Activated CD8-positive, alpha-beta T cell treated with anti-CD3 and anti-CD28 coated beads for 36 hours (primary cell): ENCODE data around the gene YEATS2. TPM values are rescaled to one million over a fixed set of nuclear protein-coding genes. Genes with fewer than 3 reads are reported as not detected.

ENCODE experiments used
- ATAC-seq: fragments of 200-7000 bp; cut with Tn5 transposase; one replicate; pipeline ENCODE4 v1.10.0; 2021; ENCODE audit warnings: mild to moderate bottlenecking, moderate library complexity
- CTCF ChIA-PET: fragments of 350-600 bp; sonication (Branson Sonifier 250); formaldehyde crosslinking; loops from one replicate; lab custom pipeline; 2021; ENCODE audit warnings: antibody characterized with exemption; lab: Charles Lee
- POLR2A ChIA-PET: fragments of 350-600 bp; sonication (Branson Sonifier 250); formaldehyde crosslinking; loops from one replicate; lab custom pipeline; 2021; ENCODE audit warnings: antibody characterized with exemption; lab: Charles Lee
- DNase-seq: peaks from one replicate; pipeline ENCODE4 v3.0.0-alpha.2; 2020
- H3K27ac Mint-ChIP-seq: one replicate; pipeline ENCODE4 v1.8.0; 2021; ENCODE audit warnings: mild to moderate bottlenecking, mixed read lengths
- H3K27me3 Mint-ChIP-seq: one replicate; pipeline ENCODE4 v1.8.0; 2021; ENCODE audit warnings: mixed read lengths
- H3K36me3 Mint-ChIP-seq: one replicate; pipeline ENCODE4 v1.8.0; 2021; ENCODE audit warnings: low read depth, mixed read lengths
- H3K4me1 Mint-ChIP-seq: one replicate; pipeline ENCODE4 v1.8.0; 2021; ENCODE audit warnings: low read depth, mixed read lengths
- H3K4me3 Mint-ChIP-seq: one replicate; pipeline ENCODE4 v1.8.0; 2021; ENCODE audit warnings: mild to moderate bottlenecking, moderate library complexity, mixed read lengths
- H3K9me3 Mint-ChIP-seq: one replicate; pipeline ENCODE4 v1.8.0; 2021; ENCODE audit warnings: mixed read lengths
- intact Hi-C: fragments of 100-400 bp; cut with micrococcal nuclease; formaldehyde crosslinking; loops from one replicate; pipeline ENCODE4 v1.10.0; 2022
- total RNA-seq, 2 experiments: library from RNA; stranded (reverse); gene quantifications; one replicate each; pipeline ENCODE4 v1.2.3, GENCODE V29; 2021
- TF ChIP-seq, protein P1 (sequence below): fragments of 200-600 bp; IDR thresholded peaks from one replicate; pipeline ENCODE4 v1.8.0; 2022; ENCODE audit warnings: antibody characterized with exemption, mild to moderate bottlenecking

Gene YEATS2
- total RNA-seq, 2 experiments from 2014 or later, result 65.0 to 67.7 TPM

DNA sequence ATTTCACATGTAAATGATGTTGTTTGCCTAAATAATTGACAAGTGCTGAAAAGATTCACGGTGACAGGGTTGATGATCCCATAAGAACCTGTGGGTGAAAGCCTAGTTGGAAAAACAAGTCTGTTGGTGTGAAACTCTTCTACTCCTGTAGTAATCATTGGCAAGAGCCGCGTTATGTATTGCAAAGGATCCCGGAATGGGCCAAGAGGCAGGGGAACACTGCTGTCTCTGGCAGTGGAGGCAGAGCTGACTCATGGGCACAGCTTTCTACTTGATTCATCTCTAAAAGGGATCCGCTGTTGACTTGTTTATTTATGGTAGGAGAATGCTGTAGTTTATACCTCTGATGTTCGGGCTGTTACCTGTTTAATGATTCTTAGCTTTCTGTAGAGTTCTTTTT lies 64.7 kb downstream of the YEATS2 start:
- H3K27ac Mint-ChIP-seq, result no peak overlapping the region
- no peaks in the 10 kb centered on the region for H3K9me3 Mint-ChIP-seq
- TF ChIP-seq, protein P1, sequence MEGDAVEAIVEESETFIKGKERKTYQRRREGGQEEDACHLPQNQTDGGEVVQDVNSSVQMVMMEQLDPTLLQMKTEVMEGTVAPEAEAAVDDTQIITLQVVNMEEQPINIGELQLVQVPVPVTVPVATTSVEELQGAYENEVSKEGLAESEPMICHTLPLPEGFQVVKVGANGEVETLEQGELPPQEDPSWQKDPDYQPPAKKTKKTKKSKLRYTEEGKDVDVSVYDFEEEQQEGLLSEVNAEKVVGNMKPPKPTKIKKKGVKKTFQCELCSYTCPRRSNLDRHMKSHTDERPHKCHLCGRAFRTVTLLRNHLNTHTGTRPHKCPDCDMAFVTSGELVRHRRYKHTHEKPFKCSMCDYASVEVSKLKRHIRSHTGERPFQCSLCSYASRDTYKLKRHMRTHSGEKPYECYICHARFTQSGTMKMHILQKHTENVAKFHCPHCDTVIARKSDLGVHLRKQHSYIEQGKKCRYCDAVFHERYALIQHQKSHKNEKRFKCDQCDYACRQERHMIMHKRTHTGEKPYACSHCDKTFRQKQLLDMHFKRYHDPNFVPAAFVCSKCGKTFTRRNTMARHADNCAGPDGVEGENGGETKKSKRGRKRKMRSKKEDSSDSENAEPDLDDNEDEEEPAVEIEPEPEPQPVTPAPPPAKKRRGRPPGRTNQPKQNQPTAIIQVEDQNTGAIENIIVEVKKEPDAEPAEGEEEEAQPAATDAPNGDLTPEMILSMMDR, result no peak
- H3K27me3 Mint-ChIP-seq, result no peaks in the 10 kb centered on the region
- ATAC-seq (no peak), DNase-seq (no peak)
- ChIA-PET POLR2A (no interaction called here), CTCF (interaction anchor here (1.3 kb wide), 1 partner anchor 123 kb away, joined by 3 read pairs; no protein-coding TSS in a partner anchor)
- H3K4me3 Mint-ChIP-seq, result no peak overlapping the region
- intact Hi-C loops, result no loop called here
- H3K4me1 Mint-ChIP-seq, result peaks cover 9% of the 10 kb centered on the region
- H3K36me3 Mint-ChIP-seq, result peaks cover 35% of the 10 kb centered on the region

DNA sequence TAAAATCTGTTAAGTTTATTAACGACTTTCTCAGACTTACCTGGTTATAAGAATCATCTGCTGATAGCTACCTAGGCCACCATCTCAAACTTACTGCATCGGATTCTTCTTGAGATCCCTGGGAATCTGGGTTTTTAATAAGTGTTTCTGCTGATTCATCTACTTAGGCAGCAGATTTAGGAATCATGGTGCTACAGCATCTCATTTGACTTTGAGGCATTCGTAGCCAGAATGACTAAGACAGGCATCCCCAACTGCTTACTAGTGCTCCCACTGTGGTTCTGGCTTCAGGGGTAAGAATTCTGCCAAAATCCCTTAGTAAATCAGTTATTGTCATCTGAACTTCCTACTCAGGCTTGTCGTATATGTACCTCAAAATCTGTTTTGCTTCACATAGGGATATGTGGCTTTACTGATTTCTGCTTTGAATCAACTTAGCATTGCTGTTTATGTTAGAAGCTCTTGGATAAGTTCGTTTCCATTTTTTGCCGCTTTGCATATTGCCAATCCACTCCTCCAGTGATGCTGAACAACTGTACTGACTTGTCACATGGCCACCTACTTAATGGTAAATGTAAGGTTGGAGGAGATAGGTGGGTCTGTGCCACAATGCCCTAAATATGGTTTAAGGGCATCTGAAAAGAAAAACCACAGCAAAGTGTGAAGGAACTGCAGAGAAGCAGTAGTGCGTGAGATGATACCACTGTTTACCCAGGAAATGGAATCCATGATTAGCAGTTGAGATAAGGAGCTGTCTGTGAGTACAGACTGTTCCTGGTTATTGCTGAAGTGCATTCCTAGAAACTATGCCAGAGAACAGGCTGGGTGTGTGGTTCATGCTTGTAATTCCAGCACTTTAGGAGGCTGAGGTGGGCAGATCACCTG lies 67.5 kb downstream of the YEATS2 start:
- POLR2A ChIA-PET, result interaction anchor here (0.9 kb wide), 1 partner anchor 13 kb away, joined by 4 read pairs; no protein-coding TSS in a partner anchor
- no peak overlapping the region for H3K27ac Mint-ChIP-seq

DNA sequence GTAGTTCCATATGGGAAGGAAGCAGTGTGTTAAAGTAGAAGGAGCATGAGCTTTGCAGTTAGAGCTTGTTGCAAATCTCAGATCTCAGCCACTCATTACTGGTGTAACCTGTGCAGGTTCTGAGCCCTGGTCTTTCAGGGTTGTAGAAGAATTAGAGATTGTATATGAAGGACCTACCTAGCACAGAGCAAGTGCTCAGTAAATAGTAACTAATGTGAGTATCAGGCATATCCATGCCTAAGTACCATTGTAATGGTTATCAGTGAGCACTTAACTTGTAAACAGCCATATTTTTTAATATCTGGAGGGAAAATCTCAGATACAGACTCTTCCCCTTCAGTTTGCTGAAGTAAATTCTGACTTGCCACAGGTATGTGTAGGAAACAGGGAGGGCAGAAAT lies 68.5 kb downstream of the YEATS2 start:
- no peaks in the 10 kb centered on the region for H3K9me3 Mint-ChIP-seq
- ChIA-PET CTCF (interaction anchor here (0.5 to 2.9 kb wide), 9 partner anchors 9 to 311 kb away, joined by 3 to 19 read pairs (median 4); no protein-coding TSS in a partner anchor), POLR2A (interaction anchor here (1.3 kb wide), 1 partner anchor 181 kb away, joined by 3 read pairs; no protein-coding TSS in a partner anchor)
- DNase-seq (no peak), ATAC-seq (no peak)
- peaks cover 30% of the 10 kb centered on the region for H3K36me3 Mint-ChIP-seq
- H3K27ac Mint-ChIP-seq, result peak overlapping the region; percentile 56
- no peaks in the 10 kb centered on the region for H3K27me3 Mint-ChIP-seq
- H3K4me3 Mint-ChIP-seq, result no peak overlapping the region
- TF ChIP-seq, protein P1, result no peak
- intact Hi-C loops, result no loop called here
- peaks cover 9% of the 10 kb centered on the region for H3K4me1 Mint-ChIP-seq

More for the DNA sequence above, 67.5 kb downstream of the YEATS2 start:
- Mint-ChIP-seq H3K9me3 (no peaks in the 10 kb centered on the region), H3K36me3 (peaks cover 30% of the 10 kb centered on the region), H3K27me3 (no peaks in the 10 kb centered on the region), H3K4me1 (peaks cover 9% of the 10 kb centered on the region), H3K4me3 (no peak overlapping the region)
- CTCF ChIA-PET, result interaction anchor here (0.7 to 2.9 kb wide), 7 partner anchors 8 to 297 kb away, joined by 3 to 11 read pairs (median 3); no protein-coding TSS in a partner anchor
- TF ChIP-seq, protein P1, result no peak
- intact Hi-C loops, result no loop called here
- ATAC-seq (no peak), DNase-seq (no peak)

DNA sequence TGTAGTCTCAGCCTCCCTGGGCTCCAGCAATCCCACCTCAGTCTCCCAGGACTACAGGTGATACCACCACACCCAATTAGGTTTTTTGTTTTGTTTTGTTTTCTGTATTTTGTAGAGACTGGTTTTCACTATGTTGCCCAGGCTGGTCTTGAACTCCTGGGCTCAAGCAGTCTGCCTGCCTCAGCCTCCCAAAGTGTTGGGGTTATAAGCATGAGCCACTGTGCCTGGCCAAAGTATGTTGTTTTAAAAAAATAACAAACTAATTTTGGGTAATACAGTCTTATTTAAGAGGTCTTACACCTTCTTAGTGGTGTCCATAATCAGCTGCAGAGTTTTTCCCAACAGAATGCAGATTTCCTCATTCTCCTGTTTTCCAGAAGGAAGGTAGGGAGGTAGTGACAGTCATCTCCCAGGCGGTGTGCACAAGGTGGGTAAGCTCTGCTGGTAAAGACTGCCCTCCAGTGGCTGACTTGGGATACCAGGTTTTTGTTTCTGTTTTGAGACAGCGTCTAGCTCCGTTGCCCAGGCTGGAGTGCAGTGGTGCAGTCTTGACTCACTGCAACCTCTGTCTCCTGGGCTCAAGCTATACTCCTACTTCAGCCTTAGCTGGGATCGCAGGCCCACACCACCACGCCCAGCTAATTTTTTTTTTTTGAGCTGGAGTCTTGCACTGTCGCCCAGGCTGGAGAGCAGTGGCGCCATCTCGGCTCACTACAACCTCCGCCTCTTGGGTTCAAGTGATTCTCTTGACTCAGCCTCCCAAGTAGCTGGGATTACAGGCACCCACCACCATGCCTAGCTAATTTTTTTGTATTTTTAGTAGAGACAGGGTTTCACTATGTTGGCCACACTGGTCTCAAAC lies 69.4 kb downstream of the YEATS2 start:
- Mint-ChIP-seq H3K4me1 (peaks cover 9% of the 10 kb centered on the region), H3K27me3 (no peaks in the 10 kb centered on the region), H3K9me3 (no peaks in the 10 kb centered on the region), H3K36me3 (peaks cover 26% of the 10 kb centered on the region), H3K4me3 (no peak overlapping the region), H3K27ac (no peak overlapping the region)
- intact Hi-C loops, result loop anchor here (1.0 kb wide), 1 partner anchor 298 kb away; no protein-coding TSS in a partner anchor
- POLR2A ChIA-PET, result interaction anchor here (0.6 to 1.3 kb wide), 2 partner anchors 182 to 184 kb away, joined by 3 read pairs; no protein-coding TSS in a partner anchor
- peak; percentile 90 for ATAC-seq
- CTCF ChIA-PET, result interaction anchor here (0.6 to 2.9 kb wide), 53 partner anchors 8 to 645 kb away, joined by 3 to 19 read pairs (median 3); partner anchors contain the start of genes KLHL24, PARL and YEATS2
- peak; percentile 82 for DNase-seq
- TF ChIP-seq, protein P1, result peak; percentile 85
